Transverse colon (tissue), 4 donors: ENCODE results near the gene MAGI1. TPM values are rescaled to one million over a fixed set of nuclear protein-coding genes. Genes with fewer than 3 reads are reported as not detected.
"Not testable (repeated sequence)": the region's sequence is repeated elsewhere in the genome, so short reads cannot be mapped to it uniquely, and the experiment has no call there.

Experiments
- DNase-seq: peaks from one replicate; pipeline ENCODE4 v3.0.0-alpha.2; 2019
- H3K27ac ChIP-seq, 4 donors: fragments of 200-600 bp; sonication (generic); 2 replicates each; pipeline ENCODE4 v1.5.1; 2016 to 2018; ENCODE audit warnings: inconsistent platforms in 4 of 4
- H3K27me3 ChIP-seq: fragments of 200-600 bp; sonication (generic); 2 replicates; pipeline ENCODE4 v1.5.1; 2017; ENCODE audit warnings: inconsistent platforms
- H3K36me3 ChIP-seq, 4 donors: fragments of 200-600 bp; sonication (generic); 2 replicates each; pipeline ENCODE4 v1.5.1; 2017 to 2019; ENCODE audit warnings: inconsistent platforms in 4 of 4
- H3K4me1 ChIP-seq, 4 donors: fragments of 200-600 bp; sonication (generic); 2 replicates each; pipeline ENCODE4 v1.5.1; 2017 to 2020; ENCODE audit warnings: inconsistent platforms in 4 of 4
- H3K4me3 ChIP-seq, 4 donors: fragments of 200-600 bp; sonication (generic); 1 replicate in 1 of 4; 2 replicates in 3 of 4; pipeline versions ENCODE4 v1.5.1 to v1.6.1; 2017 to 2019; ENCODE audit warnings: inconsistent platforms in 4 of 4
- H3K9me3 ChIP-seq, 2 donors: fragments of 200-600 bp; sonication (generic); 2 replicates each; pipeline ENCODE4 v1.5.1; 2017 to 2019; ENCODE audit warnings: inconsistent platforms in 2 of 2
- CTCF ChIP-seq, 5 experiments: fragments of 200-600 bp in 3 of 5; fragments of 450-650 bp in 2 of 5; sonication (generic) in 3 of 5; IDR thresholded peaks; 1 replicate in 2 of 5; 2 replicates in 3 of 5; pipeline ENCODE4 v1.5.1; 2016 to 2017; ENCODE audit warnings: antibody characterized with exemption in 5 of 5, inconsistent platforms in 3 of 5, mild to moderate bottlenecking in 2 of 5, moderate library complexity in 1 of 5
- EP300 ChIP-seq: sonication (generic); formaldehyde crosslinking; IDR thresholded peaks from one replicate; pipeline ENCODE4 v1.6.1; 2017; ENCODE audit warnings: antibody characterized with exemption, low read depth
- POLR2A ChIP-seq: fragments of 450-650 bp; IDR thresholded peaks from one replicate; pipeline ENCODE4 v1.6.1; 2016; ENCODE audit warnings: antibody characterized with exemption, mild to moderate bottlenecking, moderate library complexity
- POLR2AphosphoS5 ChIP-seq, 3 donors: sonication (generic); formaldehyde crosslinking; IDR thresholded peaks; one replicate each; pipeline ENCODE4 v1.6.1; 2016; ENCODE audit warnings: antibody characterized with exemption in 3 of 3
- WGBS, 2 donors: methylation state at CpG; one replicate each; pipeline ENCODE4 v1.1.5; 2018; ENCODE audit warnings: low coverage in 1 of 2; 5-methylcytosine and 5-hydroxymethylcytosine counted together
- in situ Hi-C, 4 donors: fragments of 200-750 bp; cut with MboI; loops; one replicate each; pipeline versions ENCODE4 v1.15.0 to v1.15.1; 2017; ENCODE audit warnings: low sequenced_read_pairs in 3 of 4, low pct_ligation_motif_present in 1 of 4, low pct_unique_long_range_greater_than_20kb in 1 of 4
- intact Hi-C: fragments of 100-400 bp; cut with DNase I; formaldehyde crosslinking; loops from one replicate; pipeline ENCODE4 v1.15.1; 2023; ENCODE audit warnings: low total_unique reads
- total RNA-seq, 4 donors: library from RNA; depleted of rRNA; stranded (reverse); fragments of >200 nt; gene quantifications; one replicate each; pipeline ENCODE4 v1.1.0, GENCODE V29; 2016

The MAGI1 gene
- total RNA-seq, 4 donors from 2014 or later = 50.8 to 190 (median 67.4) TPM

- Histone ChIP-seq H3K36me3 (no peaks in the 10 kb centered on the region), H3K27me3 (no peaks in the 10 kb centered on the region), H3K4me1 (no peaks in the 10 kb centered on the region), H3K9me3 (no peaks in the 10 kb centered on the region), H3K4me3 (no peak overlapping the region), H3K27ac (no peak overlapping the region)
- in situ Hi-C loops (no loop called here), intact Hi-C loops (no loop called here)
- TF ChIP-seq EP300 (no peak), CTCF (IDR thresholded peaks at IDR 0.05) (no peak), POLR2A (no peak), POLR2AphosphoS5 (IDR thresholded peaks at IDR 0.05) (no peak)
- WGBS, 2 donors = 87 to 88% methylated on average over 3 to 4 of the region's 4 CpGs
- no peak for DNase-seq
Observed at GRCh38 chr3:65615329-65615728, 423.4 kb downstream of the MAGI1 start.

- no peak for TF ChIP-seq POLR2AphosphoS5 (IDR thresholded peaks at IDR 0.05)
- TF ChIP-seq EP300 = no peak
- no peak for TF ChIP-seq CTCF (IDR thresholded peaks at IDR 0.05)
- TF ChIP-seq POLR2A = no peak
- H3K36me3 ChIP-seq = no peaks in the 10 kb centered on the region
- intact Hi-C loops = no loop called here
- WGBS, 2 donors = 65 to 66% methylated on average over 2 of the region's 2 CpGs
- no peak overlapping the region for H3K27ac ChIP-seq
- DNase-seq = no peak
- H3K4me3 ChIP-seq = no peak overlapping the region
- H3K9me3 ChIP-seq = no peaks in the 10 kb centered on the region
- in situ Hi-C loops = no loop called here
- no peaks in the 10 kb centered on the region for H3K4me1 ChIP-seq
- H3K27me3 ChIP-seq = no peaks in the 10 kb centered on the region
Observed at GRCh38 chr3:65614585-65614984, 424.1 kb downstream of the MAGI1 start.

GRCh38 chr3:65607965-65608460 lies 430.7 kb downstream of the MAGI1 start:
- in situ Hi-C loops, H3K9me3 ChIP-seq, DNase-seq, H3K27me3 ChIP-seq, H3K27ac ChIP-seq, H3K36me3 ChIP-seq, H3K4me3 ChIP-seq, intact Hi-C loops, H3K4me1 ChIP-seq: not testable (repeated sequence)
- WGBS, 2 donors = 89 to 93% methylated on average over 8 of the region's 8 CpGs

- H3K27ac ChIP-seq = no peak overlapping the region
- no peak for DNase-seq
- H3K9me3 ChIP-seq = no peaks in the 10 kb centered on the region
- H3K36me3 ChIP-seq = no peaks in the 10 kb centered on the region
- H3K27me3 ChIP-seq = no peaks in the 10 kb centered on the region
- no peaks in the 10 kb centered on the region for H3K4me1 ChIP-seq
- H3K4me3 ChIP-seq = no peak overlapping the region
- TF ChIP-seq POLR2AphosphoS5 (IDR thresholded peaks at IDR 0.05) (no peak), EP300 (no peak), CTCF (IDR thresholded peaks at IDR 0.05) (no peak), POLR2A (no peak)
- intact Hi-C loops = no loop called here
- in situ Hi-C loops = no loop called here
Observed at GRCh38 chr3:65607101-65607500, 431.6 kb downstream of the MAGI1 start.

GRCh38 chr3:65605876-65606432 lies 432.8 kb downstream of the MAGI1 start:
- 86 to 94% methylated on average over 5 of the region's 5 CpGs for WGBS, 2 donors

More at GRCh38 chr3:65605876-65606432, 432.8 kb downstream of the MAGI1 start:
- no peaks in the 10 kb centered on the region for H3K9me3 ChIP-seq
- H3K4me1 ChIP-seq = no peaks in the 10 kb centered on the region
- in situ Hi-C loops = no loop called here
- H3K4me3 ChIP-seq = no peak overlapping the region
- no peak for DNase-seq
- intact Hi-C loops = no loop called here
- no peaks in the 10 kb centered on the region for H3K27me3 ChIP-seq
- H3K36me3 ChIP-seq = no peaks in the 10 kb centered on the region
- TF ChIP-seq POLR2AphosphoS5 (IDR thresholded peaks at IDR 0.05) (no peak), EP300 (no peak), CTCF (IDR thresholded peaks at IDR 0.05) (no peak), POLR2A (no peak)
- H3K27ac ChIP-seq = no peak overlapping the region
